HG02623 (cell line): ENCODE measurements around the gene IFNK.

Source experiments
- ATAC-seq: cut with Tn5 transposase; IDR thresholded peaks from one replicate; pipeline ENCODE4 v1.9.1; 2021; ENCODE audit warnings: moderate library complexity; ENCODE audit not compliant: unreplicated experiment

Gene IFNK

DNA sequence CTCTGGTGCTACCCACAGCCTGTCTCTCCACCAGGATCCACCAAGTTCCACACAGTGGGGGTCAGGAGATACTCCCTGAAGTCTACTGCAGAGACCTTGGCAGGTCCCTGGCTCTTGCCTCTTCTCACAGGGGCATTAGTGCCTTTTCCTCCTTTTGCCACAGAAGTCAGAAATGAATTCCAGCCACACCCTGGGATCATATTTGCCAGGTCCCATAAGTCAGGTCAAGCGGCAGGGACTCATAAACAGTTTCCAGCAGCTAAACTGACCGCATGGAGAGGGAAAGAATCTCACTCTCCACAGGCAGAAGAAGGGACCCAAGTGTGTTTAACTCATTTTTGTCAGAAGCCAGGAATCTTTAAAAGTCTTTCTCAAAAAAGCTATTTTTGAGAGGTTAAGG, 13.3 kb upstream of the IFNK start:
- ATAC-seq: no peak

DNA sequence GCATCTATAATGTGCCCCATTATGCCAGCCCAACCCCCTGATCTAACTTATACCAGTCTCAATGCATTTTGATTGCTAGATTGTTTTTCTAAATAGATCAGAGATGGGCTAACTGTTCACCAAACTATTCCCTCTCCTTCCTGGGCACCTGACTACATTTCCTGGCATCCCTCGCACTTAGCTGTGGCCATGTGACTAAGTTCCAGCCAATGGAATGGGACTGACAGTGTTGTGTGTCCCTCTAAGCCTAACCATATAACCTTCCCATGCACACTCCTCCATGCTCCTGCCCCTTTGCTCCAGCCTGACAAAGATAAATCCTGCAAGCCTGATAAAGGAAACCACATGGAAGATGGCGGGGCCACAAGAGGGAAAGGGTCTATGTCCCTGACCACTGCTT, 12.3 kb upstream of the IFNK start:
- no peak for ATAC-seq

DNA sequence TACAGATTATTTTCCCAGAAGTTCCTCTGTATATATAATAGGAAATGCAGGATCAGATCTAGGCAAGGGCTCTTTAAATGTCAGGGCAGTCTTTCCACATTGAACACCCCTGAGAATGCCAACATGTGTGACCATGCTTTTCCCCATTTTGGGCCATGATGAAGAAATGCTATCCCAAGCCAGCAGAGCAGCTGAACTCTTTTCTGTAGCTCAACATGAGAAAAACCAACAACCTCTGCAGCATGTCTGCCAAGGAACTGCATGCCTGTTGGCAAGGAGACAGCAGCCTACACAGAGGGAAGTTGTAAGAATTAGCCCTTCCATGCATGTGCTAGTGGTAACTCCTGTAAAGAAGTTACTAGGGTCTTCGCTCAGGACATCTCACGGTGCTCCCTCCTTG, 9.5 kb upstream of the IFNK start:
- no peak for ATAC-seq

DNA sequence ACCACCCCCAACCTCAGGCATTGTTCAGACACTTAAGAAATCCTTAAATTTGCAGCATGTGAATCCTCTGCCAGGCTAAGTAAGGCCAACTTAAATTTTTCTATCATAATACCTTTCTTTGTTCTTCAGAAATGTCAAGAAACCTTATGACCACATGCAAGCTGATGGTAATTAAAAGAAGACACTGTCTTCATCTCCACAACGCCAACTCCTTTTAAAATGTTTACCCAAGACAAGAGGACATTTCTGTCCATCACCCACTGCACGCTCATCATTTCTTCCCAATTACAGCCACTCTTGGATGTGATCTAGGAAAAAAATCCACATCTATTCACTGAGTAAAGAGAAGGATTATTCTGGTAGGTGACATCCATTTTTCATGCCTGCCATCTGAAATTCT, 6.1 kb upstream of the IFNK start:
- no peak for ATAC-seq

DNA sequence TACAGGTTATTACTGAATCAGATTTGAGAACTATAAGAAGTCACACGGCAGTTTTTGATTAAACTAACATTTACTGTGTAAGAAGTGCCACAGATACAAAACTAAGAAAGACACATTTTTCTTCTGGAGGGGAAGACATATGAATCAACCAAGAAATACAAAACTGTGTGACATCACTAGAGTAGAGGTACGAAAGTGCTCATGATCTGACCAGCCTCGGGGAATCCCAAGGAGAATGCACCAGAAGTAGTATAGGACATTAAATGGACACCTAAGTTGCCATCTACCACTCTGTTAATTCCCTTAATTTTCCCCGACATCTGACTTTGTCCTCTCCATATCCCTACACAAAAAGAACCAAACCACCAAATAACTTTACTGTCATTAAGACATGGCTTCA, 5.3 kb upstream of the IFNK start:
- ATAC-seq: no peak

DNA sequence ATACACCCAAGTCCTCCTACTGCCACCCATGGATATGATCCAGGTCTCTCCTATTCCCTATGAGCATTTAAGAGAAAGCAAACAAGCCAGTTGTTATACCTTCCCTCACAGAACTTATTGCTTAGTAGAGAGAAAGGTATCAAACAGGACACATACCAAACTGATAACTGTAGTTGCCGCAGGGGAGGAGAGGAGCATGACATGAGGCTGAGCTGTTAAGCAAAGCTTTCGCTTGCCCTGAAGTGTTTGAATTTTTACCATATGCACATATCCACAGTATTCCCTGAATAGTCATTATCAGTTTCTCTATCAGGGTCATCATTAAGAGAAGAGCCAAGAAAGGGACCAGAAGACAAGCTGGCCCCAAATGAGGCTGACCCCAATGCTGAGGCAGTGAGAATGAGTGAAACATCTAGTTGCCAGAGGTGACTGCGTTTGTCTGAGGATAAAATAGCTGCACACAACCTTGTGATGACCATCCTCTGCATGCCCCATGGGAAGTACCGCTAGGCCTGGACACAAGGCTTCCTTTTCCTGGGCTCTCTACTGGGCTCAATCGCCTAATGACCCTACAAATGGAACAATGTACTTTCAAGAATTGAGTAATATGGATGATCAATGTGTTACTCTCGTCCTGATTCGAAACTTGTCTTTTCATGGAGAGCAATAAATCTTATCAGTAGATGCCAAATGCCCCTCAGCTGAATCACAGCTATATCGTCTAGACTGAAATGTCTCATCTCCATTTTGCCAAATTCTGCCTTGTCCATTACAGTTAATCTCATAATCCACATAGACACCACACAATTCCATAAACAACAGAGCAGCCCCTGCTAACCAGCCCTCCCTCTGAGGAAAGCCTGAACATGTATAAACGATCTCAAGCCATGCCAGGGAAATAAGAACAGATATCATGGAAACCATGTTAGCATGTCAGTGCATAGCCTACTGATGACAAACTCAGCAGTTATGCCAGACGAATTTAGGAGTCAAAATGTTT, 4.3 kb upstream of the IFNK start:
- ATAC-seq: no peak

DNA sequence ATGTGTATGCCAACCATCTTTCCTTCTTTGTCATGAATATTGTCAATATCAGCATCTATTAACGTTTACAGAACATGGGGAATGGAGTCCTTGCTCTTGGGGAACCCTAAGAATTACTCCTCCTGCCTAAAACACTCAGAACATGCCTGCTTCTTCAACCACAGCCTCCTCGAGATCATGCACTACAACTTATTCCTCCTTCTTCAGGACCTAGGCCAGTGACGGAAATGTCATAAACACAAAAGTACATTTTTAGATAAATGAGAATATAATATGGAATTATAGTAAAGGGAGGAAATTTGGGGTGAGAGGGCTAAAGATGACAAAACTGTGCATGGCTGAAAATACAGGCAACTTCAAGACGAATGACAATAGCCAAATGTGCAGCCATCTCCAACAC, 3.1 kb upstream of the IFNK start:
- ATAC-seq: no peak

DNA sequence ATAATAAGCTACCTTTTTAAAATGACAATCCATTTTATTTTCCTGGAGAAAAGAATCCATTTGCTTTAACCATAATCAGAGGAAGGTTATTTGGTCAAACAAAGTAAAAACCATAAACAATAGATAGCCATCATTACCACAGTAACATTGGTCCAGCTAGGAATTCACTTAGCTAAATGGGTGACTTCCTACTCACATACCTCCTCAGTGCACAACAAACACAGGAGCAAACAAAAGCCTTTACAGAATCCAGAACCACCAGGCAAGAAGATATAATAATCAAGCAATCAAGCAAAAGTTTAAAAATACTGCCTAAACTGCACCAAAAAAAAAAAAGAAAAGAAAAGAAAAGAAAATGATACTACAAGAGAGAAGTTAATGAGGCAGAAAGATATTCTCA, 949 bp upstream of the IFNK start:
- no peak for ATAC-seq

DNA sequence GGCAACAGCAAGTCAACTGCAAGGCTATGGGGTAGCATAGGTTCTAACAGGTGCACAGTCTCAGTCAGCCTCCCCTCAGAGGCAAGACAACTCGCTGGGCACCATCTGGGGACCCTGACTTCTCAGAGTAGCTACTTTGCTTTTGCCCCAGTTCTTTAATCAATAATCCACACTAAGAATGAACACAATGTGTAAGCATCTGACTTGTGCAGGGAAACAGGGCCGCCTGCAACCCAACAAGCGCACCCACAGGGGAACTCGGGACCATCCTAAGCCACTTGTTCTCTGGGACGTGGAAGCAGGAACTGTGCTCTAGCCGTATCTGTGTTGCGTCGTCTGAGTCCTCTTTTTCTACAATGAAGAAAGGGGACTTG, 3.6 kb downstream of the IFNK start:
- ATAC-seq: no peak

DNA sequence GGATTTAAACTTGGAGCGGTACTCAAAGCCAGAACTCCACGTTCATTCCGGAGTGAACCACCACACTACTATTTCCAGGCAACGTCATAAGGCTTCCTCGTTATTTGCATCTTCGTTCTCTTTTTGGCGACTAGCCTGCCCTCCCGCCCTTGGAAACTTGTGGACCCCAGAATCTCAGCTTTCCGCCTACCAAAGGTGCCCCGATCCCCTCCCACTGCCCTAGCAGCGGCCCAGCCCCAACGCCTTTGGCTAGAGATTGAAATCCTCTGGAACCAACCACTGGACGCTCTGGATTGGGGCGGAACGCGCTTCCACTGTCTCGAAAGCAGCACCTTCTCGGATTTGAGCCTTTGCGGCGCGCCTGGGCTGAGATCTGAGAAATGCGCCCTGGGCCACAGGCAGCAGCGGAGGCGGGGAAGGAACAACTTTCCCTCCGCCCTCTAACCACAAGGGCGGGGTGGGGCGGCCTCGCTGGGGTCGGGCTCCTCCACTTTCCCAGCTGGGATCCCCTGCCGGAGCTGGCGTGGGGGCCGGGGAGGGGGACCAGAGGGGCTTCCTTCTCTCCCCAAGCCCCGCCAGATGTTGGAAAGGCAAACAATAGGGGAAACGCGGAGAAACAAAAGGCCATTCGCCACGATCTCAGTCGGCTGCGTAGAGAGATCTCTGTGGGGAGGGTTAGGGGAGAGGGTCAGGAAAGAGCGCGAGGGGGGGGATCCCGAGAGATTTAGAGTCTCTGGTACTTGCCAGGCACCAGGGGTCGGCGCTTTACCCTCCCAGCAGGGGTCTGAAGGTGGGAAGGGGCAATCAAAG, 4.2 kb downstream of the IFNK start:
- peak; percentile 51 for ATAC-seq

DNA sequence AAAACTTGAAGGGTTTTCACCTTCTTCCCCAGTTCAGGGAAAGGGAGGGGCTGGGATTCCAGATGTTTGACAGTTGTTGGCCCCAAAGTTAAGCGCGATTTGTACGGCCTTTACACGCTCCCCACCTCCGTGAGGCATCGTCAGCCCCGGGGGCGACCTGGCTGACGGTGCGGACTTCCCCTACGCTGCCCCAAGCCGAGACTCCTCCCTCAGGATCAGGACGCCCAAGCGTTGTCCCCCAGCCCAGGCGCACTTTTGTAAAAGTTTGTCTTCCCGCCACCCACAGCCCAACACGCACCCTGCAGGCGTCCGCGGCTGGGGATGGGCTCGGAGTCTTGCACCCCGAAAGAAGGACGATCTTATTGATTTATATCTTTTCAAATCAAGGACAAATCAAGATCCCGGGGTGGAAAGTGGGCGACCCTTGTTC, 4.8 kb downstream of the IFNK start:
- ATAC-seq: peak; percentile 36

DNA sequence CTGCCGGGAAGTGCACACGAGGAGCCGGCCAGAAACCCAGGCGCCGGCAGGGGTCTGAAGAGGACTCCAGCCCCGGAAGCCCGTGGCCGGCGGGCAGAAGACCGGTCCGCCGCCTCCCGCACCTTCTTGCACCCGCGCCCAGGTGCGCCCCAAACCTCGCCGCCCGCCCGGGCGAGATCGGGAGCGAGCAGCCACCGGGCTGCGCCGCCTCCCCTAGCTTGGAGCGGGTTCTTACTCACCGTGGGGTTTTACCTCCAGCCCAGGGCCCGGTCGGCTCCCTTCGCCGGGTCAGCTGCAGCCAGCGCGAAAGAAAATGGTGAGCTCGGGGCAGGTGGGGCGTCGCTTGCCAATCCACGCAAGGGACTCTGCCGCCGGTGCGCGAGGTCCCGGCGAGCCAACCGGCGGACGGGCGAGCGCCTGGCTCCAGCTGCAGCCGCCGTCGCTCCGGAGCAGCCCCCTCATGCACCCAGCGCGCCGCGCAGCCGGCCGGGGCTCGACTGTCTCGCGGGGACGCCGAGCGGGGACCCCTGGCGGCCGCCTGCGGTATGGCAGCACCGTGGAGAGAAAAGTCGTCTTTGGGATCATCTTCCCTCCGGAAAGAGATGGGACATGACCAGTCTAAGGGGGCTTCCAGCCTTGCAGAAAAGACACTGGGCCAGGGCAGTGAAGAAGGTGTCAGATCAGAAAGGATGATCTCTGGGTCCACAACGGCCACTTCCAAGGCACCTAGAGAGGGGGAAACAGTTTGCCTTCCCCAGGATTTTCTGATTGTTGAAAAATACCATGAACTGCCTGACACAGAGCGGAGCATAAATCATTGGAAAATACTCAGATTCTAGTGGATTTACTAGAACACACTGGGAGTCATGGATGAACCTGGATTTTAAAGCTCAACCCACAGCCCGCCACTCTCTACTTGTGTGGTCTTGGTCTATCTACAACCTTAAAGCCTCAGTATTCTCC, 5.5 kb downstream of the IFNK start, which contains the start of gene MOB3B:
Gene MOB3B, minus strand, starts transcription at position 499 of the 963 bp plus-strand sequence. CDS start 74,264 bp downstream, outside the sequence.
- ATAC-seq: peak; percentile 70

DNA sequence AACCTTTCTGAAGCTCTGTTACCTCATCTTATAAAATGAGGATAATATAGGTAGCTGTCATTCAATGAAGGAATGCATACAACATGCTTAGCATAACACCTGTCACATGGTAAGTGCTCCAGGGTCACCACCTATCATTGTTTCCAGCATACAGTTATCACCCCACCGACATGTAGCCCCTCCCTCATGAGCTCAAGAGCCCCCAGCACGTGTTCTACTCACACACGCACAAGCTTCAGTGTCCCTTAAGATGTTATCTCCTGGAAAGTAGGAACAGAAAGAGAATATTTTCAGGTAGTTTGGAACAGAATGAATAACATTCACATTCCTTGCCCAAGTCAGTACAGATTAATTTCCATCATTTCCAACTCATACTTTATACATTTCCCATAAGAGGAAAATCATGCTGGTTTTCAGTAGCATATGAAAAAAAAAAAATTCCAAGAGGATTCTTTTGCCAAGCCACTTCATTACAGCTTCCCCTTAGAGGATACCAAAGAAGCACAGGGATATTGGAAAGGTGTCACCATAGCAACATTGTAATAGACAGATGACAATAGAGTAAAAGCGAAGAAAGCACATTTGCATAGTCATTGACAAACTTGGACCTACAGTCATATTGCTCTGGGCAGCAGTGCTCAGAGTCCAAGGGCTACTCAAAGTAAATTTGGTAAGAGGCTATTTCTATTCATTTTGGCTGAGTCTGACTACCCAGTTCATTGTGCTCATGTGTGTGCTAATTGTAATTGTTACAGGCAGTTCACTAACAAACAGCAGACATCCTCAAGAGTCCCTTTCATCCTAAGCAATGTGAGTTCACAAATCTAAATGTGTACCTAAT, 7.0 kb downstream of the IFNK start:
- ATAC-seq: no peak

DNA sequence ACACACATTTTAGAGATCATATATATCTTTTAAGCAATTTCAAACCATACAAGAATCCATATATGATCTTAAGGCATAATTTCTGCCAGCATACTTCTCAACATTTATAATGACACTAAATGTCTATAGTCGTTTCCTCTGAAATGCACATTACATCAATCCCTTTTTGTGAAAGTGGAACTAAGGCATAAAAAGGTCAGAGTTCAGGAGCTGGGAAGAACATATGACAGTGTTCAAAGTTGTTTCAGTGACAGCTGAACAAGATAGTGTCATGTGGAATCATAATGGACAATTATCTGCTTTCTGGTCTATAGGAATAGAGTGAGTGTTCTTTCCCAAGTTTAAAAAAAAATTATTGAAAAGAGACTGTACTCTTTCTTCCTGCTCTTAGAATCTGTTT, 8.0 kb downstream of the IFNK start:
- no peak for ATAC-seq

DNA sequence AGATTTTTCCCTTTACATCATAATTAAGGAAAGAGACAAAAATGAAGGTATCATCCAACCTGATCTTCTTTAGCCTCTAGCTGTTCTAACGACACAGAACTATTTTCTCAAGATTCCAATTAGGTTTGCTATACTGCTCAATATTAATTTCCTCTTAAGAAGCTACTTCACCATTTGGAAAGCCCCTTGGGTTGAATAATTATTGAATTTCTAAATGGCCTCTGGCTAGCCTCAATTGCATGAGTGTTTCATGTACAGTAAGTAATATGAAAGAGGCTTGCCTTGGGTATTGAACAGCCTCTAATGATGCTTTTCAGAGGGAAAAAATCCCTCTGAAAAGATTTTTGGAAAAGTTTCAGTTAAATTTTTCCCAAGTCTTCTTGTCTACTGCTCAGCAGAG, 9.2 kb downstream of the IFNK start:
- no peak for ATAC-seq

DNA sequence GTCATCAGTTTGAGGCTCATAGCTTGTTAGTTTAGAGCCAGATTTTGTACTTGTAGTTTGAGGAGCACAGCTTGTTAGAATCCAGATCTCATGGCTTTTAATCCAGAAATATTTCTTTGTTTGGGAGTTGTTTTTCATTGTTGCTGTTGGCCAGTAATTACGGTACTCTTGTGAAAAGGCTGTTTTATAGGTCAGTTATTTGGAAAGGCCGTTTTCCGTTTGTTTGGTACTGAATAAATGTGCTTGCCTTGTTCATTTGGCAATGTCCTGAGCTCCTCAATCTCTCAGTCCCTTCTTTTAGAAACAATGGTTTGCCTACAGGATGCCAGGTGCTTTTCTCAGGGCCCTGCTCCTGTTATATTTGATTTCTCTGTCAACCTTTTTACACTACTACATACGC, 10.0 kb downstream of the IFNK start:
- ATAC-seq: no peak

DNA sequence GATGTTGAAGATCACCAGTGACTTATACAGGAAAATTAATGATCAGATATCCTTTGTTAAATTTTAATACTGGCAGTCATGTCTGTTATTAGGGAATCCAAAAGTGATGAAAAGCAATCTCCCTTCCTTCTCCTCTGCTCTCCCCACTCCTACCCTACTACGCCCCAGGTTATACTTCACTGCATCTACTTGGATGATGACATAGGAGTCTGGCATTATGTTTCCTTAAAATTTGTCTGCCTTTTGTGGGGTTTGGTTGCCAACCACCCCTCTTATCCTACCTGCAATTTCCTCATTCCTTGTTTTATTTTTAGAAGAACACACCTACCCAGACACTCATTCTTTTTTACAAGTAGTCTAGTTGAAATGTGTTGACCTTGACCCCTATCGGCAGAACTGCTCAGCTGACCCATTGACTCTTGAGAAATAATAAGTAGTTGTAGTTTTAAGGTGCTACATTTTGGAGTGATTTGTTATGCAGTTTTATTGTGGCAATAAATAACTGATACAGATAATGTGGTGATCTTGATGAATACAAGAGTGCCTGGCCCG, 10.6 kb downstream of the IFNK start:
- ATAC-seq: no peak

DNA sequence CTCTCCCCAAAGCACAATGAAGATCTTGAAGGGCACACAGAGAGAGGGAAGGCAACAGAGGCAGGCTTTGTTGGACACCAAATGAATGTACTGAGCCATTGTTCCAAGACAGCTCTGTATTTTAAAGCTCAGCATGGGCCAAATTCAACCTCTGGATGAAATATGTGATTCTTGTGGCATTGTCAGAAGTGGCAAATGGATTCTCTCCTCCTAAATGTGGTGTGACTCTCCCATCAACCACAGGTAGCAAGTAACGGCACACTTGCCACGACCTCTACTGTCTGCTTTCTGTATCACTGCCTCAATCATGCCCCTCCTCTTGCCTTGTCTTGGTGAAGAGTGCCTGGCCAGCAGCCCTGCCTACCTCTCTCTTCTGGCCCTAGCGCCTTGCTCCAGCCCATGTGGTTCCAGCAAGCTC, 11.6 kb downstream of the IFNK start:
- peak; percentile 30 for ATAC-seq

DNA sequence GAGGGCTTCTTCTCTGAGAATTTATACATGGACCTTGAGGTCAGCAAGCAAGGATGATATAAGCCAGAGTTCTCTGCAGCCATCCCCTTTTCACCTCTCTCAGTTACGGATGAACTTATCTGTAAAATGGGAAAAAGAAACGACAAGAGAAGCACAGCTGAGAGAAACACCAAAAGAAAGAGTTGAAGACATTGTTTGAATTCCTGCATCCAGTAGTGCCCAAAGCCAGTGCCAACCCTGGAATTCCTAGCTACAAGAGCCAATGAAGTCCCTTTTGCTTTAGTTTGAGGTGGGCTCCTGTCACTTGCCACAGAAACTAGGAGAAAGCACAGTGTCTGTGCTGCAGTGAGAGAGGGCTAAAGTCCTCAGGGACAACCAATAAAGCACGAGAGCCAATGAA, 12.1 kb downstream of the IFNK start:
- no peak for ATAC-seq
